ENCODE results near the gene COG5. TPM values are rescaled to one million over a fixed set of nuclear protein-coding genes. Genes with fewer than 3 reads are reported as not detected.

The COG5 gene
- total RNA-seq, 4 donors from 2014 or later: 49.9 to 58.2 (median 54.5) TPM

GRCh38 chr7:107439025-107439424 is 124.7 kb downstream of the COG5 start:
- no peak for TF ChIP-seq CTCF (IDR thresholded peaks at IDR 0.05; ENCODE audit: low read depth)

GRCh38 chr7:107435749-107436148 is 128.0 kb downstream of the COG5 start:
- TF ChIP-seq CTCF (IDR thresholded peaks at IDR 0.05; ENCODE audit: low read depth): no peak

GRCh38 chr7:107432261-107432660 is 131.5 kb downstream of the COG5 start:
- no peak for TF ChIP-seq CTCF (IDR thresholded peaks at IDR 0.05; ENCODE audit: low read depth)

GRCh38 chr7:107430057-107430456 is 133.7 kb downstream of the COG5 start:
- TF ChIP-seq CTCF (IDR thresholded peaks at IDR 0.05; ENCODE audit: low read depth): no peak

- no peak for TF ChIP-seq CTCF (IDR thresholded peaks at IDR 0.05; ENCODE audit: low read depth)
Measured at GRCh38 chr7:107428642-107429041, 135.1 kb downstream of the COG5 start.

- TF ChIP-seq CTCF (IDR thresholded peaks at IDR 0.05; ENCODE audit: low read depth): no peak
Measured at GRCh38 chr7:107427462-107427861, 136.3 kb downstream of the COG5 start.

GRCh38 chr7:107414198-107414597 is 149.5 kb downstream of the COG5 start:
- no peak for TF ChIP-seq CTCF (IDR thresholded peaks at IDR 0.05; ENCODE audit: low read depth)
